GM18870 (cell line): ENCODE data around the gene TIAL1.
"Not testable (repeated sequence)": the region's sequence is repeated elsewhere in the genome, so short reads cannot be mapped to it uniquely, and the experiment has no call there.

Experiments
- ATAC-seq: cut with Tn5 transposase; IDR thresholded peaks from one replicate; pipeline ENCODE4 v1.9.1; 2021; ENCODE audit warnings: moderate library complexity; ENCODE audit not compliant: unreplicated experiment

Gene TIAL1

GRCh38 chr10:119550827-119551226 lies 45.9 kb downstream of the TIAL1 start:
- ATAC-seq, result no peak

GRCh38 chr10:119549247-119549999 lies 47.3 kb downstream of the TIAL1 start:
- ATAC-seq, result no peak

- ATAC-seq, result no peak
These were observed 50.8 kb downstream of the TIAL1 start for GRCh38 chr10:119546009-119546408.

GRCh38 chr10:119545310-119545709 lies 51.5 kb downstream of the TIAL1 start:
- ATAC-seq, result no peak

- ATAC-seq, result no peak
These were observed 52.7 kb downstream of the TIAL1 start for GRCh38 chr10:119543814-119544642.

GRCh38 chr10:119542988-119543813 lies 53.6 kb downstream of the TIAL1 start:
- no peak for ATAC-seq

- no peak for ATAC-seq
These were observed 54.3 kb downstream of the TIAL1 start, which contains the start of gene RGS10 for GRCh38 chr10:119542357-119542987. Gene RGS10 (minus strand): TSS chr10:119542719. CDS start chr10:119542638, 81 bp downstream.

GRCh38 chr10:119541459-119542356 lies 55.1 kb downstream of the TIAL1 start:
- no peak for ATAC-seq

- no peak for ATAC-seq
These were observed 55.7 kb downstream of the TIAL1 start for GRCh38 chr10:119541046-119541445.

GRCh38 chr10:119540038-119540437 lies 56.7 kb downstream of the TIAL1 start:
- ATAC-seq, result no peak

- no peak for ATAC-seq
These were observed 57.4 kb downstream of the TIAL1 start for GRCh38 chr10:119539359-119539825.

- no peak for ATAC-seq
These were observed 58.0 kb downstream of the TIAL1 start for GRCh38 chr10:119538632-119539358.

GRCh38 chr10:119537953-119538630 lies 58.7 kb downstream of the TIAL1 start:
- ATAC-seq, result no peak

GRCh38 chr10:119536508-119537025 lies 60.2 kb downstream of the TIAL1 start:
- no peak for ATAC-seq

GRCh38 chr10:119535837-119536507 lies 60.8 kb downstream of the TIAL1 start:
- no peak for ATAC-seq

- no peak for ATAC-seq
These were observed 61.5 kb downstream of the TIAL1 start for GRCh38 chr10:119535305-119535704.

- no peak for ATAC-seq
These were observed 63.3 kb downstream of the TIAL1 start for GRCh38 chr10:119533473-119533872.

- ATAC-seq, result not testable (repeated sequence)
These were observed 64.0 kb downstream of the TIAL1 start for GRCh38 chr10:119532791-119533190.
